ENCODE results near the gene PHETA1. TPM values are rescaled to one million over a fixed set of nuclear protein-coding genes. Genes with fewer than 3 reads are reported as not detected.
"Not testable (repeated sequence)": the region's sequence is repeated elsewhere in the genome, so short reads cannot be mapped to it uniquely, and the experiment has no call there.

PHETA1 gene
- total RNA-seq, 2 donors from 2014 or later = 8.3 to 10.2 TPM

GRCh38 chr12:111337371-111337770 is 31.5 kb downstream of the PHETA1 start:
- DNase-seq (ENCODE audit: low spot score) = no peak
- intact Hi-C loops (cut with DNase I) = no loop called here

GRCh38 chr12:111336411-111336810 is 32.5 kb downstream of the PHETA1 start:
- intact Hi-C loops (cut with DNase I); DNase-seq (ENCODE audit: low spot score): not testable (repeated sequence)

GRCh38 chr12:111335811-111336210 is 33.1 kb downstream of the PHETA1 start:
- intact Hi-C loops (cut with DNase I) = no loop called here
- DNase-seq (ENCODE audit: low spot score) = no peak

GRCh38 chr12:111335301-111335700 is 33.6 kb downstream of the PHETA1 start:
- intact Hi-C loops (cut with DNase I); DNase-seq (ENCODE audit: low spot score): not testable (repeated sequence)

GRCh38 chr12:111334393-111334915 is 34.4 kb downstream of the PHETA1 start:
- no peak for DNase-seq (ENCODE audit: low spot score)
- intact Hi-C loops (cut with DNase I) = no loop called here

- intact Hi-C loops (cut with DNase I) = no loop called here
- no peak for DNase-seq (ENCODE audit: low spot score)
Observed at GRCh38 chr12:111330800-111331752, 37.8 kb downstream of the PHETA1 start.

- intact Hi-C loops (cut with DNase I) = no loop called here
Observed at GRCh38 chr12:111328138-111328537, 40.8 kb downstream of the PHETA1 start.

GRCh38 chr12:111327474-111327873 is 41.4 kb downstream of the PHETA1 start:
- no peak for DNase-seq (ENCODE audit: low spot score)
- intact Hi-C loops (cut with DNase I) = no loop called here

More at GRCh38 chr12:111328138-111328537, 40.8 kb downstream of the PHETA1 start:
- no peak for DNase-seq (ENCODE audit: low spot score)

GRCh38 chr12:111322336-111323250 is 46.3 kb downstream of the PHETA1 start:
- intact Hi-C loops (cut with DNase I) = no loop called here
- DNase-seq (ENCODE audit: low spot score) = no peak

GRCh38 chr12:111321317-111321716 is 47.6 kb downstream of the PHETA1 start:
- intact Hi-C loops (cut with DNase I) = no loop called here
- DNase-seq (ENCODE audit: low spot score) = no peak

GRCh38 chr12:111320258-111321050 is 48.4 kb downstream of the PHETA1 start:
- no peak for DNase-seq (ENCODE audit: low spot score)

GRCh38 chr12:111319600-111320257 is 49.2 kb downstream of the PHETA1 start:
- no peak for DNase-seq (ENCODE audit: low spot score)
- intact Hi-C loops (cut with DNase I) = no loop called here

More at GRCh38 chr12:111320258-111321050, 48.4 kb downstream of the PHETA1 start:
- intact Hi-C loops (cut with DNase I) = no loop called here

GRCh38 chr12:111318450-111318849 is 50.4 kb downstream of the PHETA1 start:
- no peak for DNase-seq (ENCODE audit: low spot score)
- intact Hi-C loops (cut with DNase I) = loop anchor here in 1 of 2 donors (1.0 kb wide), 1 partner anchor 25 kb away; no protein-coding TSS in a partner anchor

GRCh38 chr12:111316671-111317070 is 52.2 kb downstream of the PHETA1 start:
- intact Hi-C loops (cut with DNase I) = no loop called here
- no peak for DNase-seq (ENCODE audit: low spot score)

- intact Hi-C loops (cut with DNase I) = loop anchor here (5.0 kb wide), 2 partner anchors 293 to 378 kb away; no protein-coding TSS in a partner anchor
- no peak for DNase-seq (ENCODE audit: low spot score)
Observed at GRCh38 chr12:111314953-111315539, 53.8 kb downstream of the PHETA1 start.

- intact Hi-C loops (cut with DNase I) = loop anchor here (5.0 kb wide), 2 partner anchors 292 to 377 kb away; no protein-coding TSS in a partner anchor
- peak; percentile 93 for DNase-seq (ENCODE audit: low spot score)
Observed at GRCh38 chr12:111313833-111314259, 55.0 kb downstream of the PHETA1 start.

- intact Hi-C loops (cut with DNase I) = loop anchor here (5.0 kb wide), 2 partner anchors 290 to 375 kb away; no protein-coding TSS in a partner anchor
Observed at GRCh38 chr12:111312708-111313107, 56.2 kb downstream of the PHETA1 start.

More at GRCh38 chr12:111312708-111313107, 56.2 kb downstream of the PHETA1 start:
- no peak for DNase-seq (ENCODE audit: low spot score)
